ENCODE data around the gene GPC6.
"Not testable (repeated sequence)": the region's sequence is repeated elsewhere in the genome, so short reads cannot be mapped to it uniquely, and the experiment has no call there.

The GPC6 gene

DNA sequence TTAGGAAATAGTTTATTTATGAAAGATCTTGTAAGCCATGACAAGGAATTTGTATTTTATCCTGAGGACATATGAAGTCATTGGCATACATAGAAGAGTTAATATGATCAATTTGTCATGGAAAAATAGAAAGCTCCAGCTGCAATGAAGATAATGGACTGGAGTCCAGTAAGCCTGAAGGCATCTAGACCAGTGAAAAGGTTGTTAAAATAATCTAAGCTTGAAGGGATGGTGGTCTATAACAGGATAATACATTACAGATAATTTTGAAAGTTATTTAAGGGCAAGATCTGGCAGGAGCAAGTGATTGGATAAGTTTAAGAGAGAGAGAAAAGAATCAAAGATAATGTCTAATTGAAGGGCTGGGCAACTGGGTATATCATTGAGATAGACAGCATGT is 224.2 kb downstream of the GPC6 start:
- DNase-seq = no peak

DNA sequence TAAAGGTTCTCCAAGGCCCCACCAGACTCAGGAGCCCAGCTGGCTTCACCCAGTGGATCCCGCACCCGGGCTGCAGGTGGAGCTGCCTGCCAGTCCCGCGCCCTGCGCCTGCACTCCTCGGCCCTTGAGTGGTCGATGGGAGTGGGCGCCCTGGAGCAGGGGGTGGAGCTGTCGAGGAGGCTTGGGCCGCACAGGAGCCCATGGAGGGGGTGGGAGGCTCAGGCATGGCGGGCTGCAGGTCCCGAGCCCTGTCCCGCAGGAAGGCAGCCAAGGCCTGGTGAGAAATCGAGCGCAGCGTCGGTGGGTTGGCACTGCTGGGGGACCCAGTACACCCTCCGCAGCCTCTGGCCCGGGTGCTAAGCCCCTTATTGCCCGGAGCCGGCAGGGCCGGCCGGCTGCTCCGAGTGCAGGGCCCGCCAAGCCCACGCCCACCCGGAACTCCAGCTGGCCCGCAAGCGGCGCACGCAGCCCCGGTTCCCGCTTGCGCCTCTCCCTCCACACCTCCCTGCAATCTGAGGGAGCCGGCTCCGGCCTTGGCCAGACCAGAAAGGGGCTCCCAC is 228.1 kb downstream of the GPC6 start:
- not testable (repeated sequence) for DNase-seq

DNA sequence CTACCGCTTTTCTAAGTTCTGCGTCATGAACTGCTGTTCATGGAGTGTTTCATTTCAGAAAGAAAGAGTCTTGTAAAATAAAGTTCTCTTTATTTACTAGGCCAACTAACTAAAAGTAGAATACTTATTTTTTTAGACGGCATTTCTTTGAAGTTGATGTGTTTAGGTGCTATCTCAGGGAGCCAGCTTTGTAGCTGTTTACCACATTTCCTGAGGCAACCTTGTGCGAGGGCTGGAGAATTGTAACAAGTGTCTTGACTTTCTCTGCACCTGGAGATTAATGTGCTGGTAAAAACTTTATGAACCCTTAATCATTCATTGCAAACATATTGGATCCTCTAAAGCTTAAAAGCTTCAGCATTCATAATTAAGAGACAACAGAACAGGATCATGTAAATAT is 229.3 kb downstream of the GPC6 start:
- DNase-seq = no peak

DNA sequence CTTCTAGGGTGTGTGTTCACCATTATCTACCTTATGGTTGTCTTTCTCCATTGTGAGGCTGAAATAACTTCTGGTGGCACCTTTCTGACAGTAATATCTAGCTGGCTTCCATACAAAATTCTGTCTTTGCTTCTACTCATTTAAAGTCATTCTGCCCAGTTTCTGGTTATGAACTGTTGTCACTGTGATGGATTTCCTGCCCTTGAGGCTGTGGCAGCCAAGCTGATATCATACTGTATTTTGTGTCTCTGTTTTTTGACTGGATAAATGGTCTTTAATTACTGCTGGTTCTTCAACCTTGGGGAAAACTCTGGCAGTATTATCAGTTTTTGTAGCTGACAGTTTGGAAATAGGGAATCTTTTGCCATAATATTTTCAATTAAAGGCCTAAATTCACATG is 233.4 kb downstream of the GPC6 start:
- DNase-seq = no peak

DNA sequence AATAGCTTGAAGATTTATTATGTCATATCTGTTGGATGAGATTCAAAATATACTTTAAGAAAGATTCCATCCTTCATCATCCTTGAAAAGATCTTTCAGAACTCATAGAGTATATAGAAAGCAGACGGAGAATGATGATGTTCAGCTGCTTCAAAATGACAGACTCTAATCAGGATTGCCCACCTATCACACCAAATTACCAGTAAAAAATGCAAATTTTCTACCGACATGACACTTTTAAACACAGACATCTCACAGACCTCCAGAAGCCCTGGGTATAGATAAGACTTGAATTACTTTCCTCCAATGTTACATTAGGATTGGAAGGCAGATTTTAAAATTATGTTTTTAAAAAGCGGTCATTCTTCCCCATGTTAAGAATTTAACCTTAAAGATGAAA is 235.5 kb downstream of the GPC6 start:
- DNase-seq = no peak

DNA sequence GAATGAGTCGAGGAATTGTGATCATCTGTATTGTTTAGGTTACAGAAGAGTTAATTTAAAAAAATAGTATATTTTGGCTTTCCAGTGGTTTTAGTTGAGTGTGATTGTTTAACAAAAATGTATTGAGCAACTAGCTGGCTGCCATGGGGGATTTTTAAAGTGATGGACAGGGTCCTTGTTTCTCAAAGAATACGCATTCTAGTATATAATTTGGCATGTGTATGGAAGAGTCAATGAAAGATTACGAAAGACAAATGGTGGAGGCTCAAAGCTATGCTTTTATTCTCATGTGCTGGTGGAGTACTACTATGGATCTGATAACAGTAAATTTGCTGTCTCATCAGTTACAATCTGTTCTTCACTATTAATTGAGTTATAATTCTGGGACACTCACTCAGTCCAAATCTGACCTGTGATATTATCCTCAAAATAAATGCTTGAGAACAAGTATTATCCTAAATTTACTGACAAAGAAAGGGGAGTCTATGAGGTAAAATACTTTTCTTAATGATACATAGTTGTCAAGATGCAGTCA is 240.0 kb downstream of the GPC6 start:
- no peak for DNase-seq

DNA sequence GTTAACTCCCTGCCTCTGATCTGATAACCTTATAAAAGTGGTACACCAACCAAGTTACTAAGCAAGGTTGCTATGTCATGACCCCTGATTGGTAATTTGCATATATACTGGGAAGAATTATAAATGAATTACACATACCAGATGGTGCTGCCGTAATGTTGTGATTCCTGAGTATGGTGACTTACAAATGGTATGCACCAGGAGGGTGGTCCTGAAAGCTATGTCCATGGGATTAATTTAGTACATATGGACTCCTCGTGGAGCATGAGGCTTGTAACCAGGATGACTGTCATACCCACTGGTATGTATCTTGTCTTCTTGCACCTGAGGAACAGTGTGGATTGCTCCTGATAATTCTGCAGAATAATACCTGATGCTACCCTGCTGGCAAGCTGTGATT is 240.6 kb downstream of the GPC6 start:
- no peak for DNase-seq

DNA sequence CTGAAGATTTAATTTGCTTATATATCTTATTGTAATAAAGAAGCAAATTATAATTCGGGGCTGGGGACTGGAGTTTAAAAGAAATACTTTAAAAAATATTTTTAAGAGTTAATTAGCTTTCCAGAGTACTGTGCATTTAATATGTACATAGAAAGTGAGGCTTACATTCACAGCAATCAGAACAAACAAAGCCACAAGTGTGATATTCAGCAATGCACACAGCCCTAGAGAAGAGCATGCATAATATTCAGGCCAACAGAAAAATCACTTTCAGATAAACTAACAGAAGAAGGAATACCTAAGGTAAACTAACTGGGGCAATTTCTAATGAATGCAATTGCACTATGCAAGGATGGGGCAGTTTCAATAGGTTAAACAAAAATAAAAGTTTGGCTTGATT is 241.8 kb downstream of the GPC6 start:
- DNase-seq = no peak

DNA sequence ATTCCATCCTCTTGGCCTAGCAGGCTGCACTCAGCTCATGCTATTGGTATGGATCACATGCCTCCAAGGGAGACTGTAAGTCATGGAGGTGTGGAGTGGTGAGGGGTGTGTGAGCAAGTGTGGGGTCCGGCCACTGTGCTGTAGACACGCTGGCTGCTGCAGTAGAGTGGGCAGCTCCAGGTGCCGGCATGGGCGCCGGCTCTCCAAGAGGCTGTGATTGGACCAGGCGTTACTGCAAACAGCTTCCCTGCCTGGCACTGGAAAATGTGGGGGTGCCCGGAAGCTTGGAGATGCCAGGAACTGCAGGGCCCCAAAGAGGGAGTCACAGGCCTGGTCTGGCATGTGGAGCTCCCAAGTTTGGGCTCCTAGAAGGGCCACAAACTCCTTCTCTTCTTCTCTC is 245.7 kb downstream of the GPC6 start:
- no peak for DNase-seq

DNA sequence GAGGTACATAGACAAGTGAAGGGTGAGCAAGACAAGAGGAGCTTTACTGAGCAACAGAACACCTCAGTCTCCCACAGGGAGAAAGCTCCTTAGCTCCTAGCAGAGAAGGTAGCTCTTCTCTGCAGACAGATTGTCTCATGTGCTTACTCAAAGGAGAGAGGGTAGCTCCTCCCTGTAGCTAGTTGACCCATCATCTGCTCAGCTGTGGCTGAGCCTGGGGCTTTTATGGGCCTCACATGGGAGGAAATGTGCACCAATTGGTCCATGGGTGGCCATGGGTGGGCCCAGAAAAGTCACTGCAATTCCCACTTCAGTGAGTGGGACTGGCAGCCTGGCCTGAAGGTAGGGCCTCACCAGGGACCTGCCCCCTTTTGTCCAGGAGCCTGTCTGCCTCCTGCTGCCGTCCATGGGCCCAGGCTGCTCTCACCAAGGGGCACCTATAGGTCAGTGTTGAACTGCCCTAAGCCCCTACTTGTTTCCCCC is 246.2 kb downstream of the GPC6 start:
- DNase-seq = no peak

DNA sequence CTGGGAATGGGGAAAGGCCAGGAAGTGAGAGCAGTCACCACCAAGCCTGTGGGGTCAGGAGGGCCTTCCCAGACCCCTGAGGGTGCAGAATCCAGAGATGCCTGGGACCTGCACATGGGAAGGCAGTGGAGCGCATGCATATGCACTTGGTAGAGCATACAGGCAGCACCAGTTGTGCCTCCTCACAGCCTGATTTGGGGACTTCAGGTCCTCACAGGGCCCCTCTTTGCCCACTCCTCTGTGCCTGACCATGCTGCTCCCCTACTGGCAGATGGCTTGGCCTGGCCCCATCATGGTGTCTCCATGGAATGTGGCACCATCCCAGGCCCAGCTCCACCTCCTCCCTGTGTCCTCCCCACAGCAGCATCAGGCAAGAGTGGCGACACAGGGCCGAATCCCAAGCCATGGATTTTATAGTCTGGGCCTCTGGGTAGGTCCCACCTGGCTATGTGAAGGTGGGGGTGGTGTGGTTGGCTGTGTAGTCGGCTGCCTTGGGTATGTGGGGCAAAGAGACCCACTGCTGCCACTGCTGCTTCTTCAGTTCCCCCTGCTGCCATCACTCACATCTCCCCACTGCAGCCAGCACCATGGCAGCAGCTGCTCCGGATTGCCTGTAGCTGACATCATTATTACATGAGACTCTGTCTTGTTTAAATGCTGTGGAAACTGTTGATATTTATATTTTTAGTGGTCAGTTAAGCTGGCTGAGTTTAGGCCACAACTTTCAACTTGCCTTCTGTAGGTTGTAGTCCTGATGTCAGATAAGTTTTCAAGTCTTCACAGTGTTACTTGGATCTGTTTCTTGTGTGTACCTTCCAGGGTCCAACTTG is 247.0 kb downstream of the GPC6 start:
- no peak for DNase-seq

DNA sequence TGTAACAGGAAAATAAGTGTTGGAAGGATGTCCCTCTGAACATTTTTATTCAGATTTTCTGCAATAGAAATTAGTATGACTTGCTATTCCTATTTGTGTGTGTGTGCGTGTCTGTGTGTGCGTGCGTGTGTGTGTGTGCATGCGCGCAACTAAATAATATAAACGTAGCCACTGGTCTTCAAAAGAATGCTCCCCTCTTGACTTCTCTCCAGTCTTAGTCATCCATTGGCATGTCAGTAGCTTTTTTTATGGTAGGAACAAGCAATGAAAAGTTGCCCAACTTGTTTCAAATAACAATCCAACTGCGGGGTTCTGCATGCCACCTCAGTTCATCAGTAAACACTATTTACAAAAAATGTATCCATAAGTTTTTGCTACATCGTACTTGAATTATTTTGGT is 249.6 kb downstream of the GPC6 start:
- DNase-seq = no peak

DNA sequence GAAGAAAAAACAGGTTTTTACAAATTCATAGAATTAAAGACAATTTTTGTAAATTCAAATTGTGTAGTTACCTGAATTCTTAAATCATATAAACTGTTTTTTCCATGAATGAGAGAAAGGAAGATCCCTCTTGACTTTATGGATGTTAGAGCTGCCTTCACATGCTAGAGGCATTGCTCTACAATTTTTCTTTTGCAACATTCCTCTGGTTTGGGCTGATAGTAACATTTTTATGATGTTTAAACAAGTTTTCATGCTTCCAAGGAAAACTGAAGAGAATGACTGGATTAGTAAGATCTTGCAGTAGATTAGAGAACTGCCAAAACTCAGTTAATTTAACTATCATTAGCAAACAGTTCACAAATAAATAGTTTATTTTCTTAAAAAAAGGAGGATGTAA is 250.6 kb downstream of the GPC6 start:
- no peak for DNase-seq

DNA sequence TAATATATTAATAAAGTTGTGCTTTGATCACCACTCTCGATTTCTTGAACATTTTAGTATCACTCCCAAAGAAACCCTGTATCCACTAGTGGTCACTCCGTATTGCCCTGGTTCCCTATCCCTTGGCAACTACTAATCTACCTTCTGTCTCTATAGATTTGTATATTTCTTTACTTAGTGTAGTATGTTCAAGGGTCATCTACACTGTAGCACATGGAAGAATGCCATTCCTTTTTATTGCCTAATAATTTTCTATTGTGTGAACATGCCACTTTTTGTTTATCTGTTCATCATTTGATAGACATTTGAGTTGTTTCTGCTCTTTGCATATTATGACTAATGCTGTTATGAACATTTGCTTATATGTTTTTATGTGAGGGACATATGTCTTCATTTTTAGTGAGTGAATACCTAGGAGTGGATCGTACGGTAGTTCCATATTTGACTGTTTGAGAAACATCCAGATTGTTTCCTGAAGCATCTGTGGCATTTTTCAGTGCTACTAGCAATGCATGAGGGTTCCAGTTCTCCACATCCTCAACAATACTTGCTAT is 254.0 kb downstream of the GPC6 start:
- no peak for DNase-seq

DNA sequence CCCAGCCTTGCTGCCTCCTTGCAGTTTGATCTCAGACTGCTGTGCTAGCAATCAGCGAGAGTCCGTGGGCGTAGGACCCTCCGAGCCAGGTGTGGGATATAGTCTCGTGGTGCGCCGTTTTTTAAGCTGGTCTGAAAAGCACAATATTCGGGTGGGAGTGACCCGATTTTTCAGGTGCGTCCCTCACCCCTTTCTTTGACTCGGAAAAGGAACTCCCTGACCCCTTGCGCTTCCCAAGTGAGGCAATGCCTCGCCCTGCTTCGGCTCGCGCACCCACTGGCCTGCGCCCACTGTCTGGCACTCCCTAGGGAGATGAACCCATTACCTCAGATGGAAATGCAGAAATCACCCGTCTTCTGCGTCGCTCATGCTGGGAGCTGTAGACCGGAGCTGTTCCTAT is 269.5 kb downstream of the GPC6 start:
- not testable (repeated sequence) for DNase-seq

DNA sequence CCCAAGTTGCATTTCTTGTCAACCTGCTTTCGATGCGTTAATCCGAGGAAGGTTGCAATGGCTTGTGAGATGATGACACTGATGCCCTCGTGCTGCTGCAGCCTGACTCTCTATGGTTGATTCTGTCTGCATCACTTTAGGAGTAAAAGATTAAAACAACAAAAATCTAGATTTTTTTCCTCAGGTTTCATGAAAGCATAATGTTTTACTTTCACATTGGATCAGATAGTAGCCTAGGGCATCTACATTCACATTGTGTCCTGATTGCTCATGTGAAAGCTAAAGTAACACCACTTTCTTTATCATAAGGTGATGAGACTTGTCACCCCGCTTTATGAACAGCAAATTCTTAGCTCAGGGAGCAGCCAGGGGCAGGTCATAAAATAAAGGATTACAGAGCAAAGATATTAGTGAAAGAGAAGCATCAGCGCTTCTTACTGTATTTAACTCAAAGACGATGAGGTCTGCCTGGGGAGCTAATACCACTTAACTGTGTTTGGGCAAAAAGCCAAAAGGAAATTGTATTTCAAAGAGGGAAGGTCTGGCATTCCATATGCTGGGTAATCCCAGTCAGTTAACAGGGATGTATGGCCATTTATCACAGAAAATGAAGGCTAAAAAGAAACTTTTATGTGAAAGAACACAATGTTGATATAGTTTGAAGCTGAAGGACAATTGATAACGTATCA is 270.5 kb downstream of the GPC6 start:
- DNase-seq = peak; percentile 81

DNA sequence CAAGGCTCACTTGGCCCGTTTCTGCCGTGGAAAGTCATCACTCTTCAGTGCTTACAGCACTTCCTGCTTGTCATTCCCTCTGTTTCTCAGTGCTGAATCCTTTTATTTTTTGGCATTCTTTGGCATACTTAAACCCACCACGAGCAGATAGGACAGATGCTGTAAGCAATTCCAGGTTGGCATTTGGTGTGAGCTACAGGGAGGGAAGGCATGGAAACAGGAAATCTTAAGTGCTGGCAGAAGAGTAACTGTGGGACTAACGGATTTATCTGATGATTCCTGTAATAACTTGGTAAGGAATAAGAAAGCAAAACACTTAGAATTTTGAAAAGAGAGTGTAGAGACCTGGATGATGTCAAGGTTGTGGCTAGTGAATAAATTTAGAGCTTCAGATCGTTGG is 273.4 kb downstream of the GPC6 start:
- DNase-seq = no peak

DNA sequence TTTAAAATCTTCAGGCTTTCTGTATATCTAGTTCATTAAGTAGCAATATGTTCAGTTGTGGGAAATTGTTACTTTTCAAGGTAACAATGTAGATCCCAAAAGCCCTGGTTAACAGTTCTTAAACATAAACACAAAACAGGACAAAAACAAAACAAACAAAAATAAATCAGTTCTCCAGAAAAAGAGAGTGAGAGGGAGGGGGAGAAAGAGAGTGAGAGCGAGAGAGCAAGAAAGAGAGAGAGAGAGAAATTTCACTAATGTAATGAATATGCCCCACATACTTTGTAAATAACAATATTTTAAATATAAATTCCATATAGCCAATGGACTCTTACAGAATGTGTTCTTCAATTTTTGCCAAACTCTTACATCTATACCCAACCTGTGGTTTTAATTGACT is 275.5 kb downstream of the GPC6 start:
- no peak for DNase-seq

DNA sequence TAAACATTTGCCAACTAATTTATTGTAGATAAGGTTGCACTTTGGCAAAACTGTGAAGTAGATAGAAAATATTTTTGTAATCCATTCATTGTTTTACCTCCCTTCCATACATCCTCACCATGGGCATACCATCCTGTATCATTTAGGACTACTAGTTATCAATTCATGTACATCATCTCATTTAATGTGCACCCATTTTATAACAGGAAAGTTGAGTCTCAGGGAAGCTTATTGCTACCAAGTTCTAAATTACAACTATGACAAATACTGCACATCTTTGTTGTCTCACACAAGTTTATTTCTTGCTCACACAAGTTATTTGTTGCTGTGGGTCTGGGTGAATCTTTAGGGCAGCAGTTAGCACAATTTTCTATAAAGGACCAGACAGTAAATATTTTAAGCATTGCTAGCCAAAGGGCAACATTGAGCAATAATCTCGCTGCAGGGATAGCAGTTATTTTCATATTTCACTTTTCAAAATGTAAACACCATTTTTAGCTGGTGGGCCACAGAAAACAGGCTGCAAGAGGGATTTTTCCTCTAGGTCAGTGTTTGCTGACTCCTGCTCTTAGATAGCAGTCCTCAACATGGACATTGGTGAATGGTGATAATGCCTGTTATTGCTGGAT is 276.5 kb downstream of the GPC6 start:
- no peak for DNase-seq

DNA sequence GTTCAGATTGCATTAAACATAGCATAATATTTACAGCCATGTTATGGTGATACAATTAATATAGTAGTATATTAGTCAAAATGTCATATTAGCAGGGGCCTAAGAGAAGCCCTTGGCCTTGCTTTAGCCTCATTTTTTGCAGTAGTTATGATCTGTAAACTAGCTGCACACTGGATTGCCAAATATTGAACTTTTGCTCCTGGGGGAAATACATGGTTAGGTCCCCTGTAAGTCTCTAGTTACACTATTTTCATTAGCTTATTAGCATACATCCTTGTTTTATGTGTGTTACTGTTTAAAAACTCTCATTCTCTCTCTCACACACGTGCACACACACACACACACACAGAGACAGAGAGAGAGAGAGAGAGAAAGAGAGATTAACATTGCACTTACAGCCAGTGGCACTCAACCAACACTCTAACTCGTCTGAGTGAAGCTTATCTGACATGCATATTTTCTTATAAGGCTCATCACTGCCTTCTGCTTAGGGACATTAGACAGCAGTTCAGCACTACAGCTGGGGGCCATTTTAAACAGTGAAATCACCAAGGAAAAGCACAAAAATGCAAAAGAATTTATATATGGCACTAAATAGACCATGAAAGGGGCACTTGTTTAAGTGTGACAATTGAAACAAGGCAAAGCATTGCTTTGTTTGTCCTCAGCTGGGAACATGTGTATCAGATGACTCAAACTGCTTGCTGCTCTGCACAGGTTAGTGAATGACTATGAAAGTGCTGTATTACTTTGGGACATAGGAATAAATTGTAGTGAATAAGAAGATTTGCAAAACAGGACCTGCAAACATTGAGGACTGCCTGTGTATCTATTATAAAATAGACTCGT is 278.7 kb downstream of the GPC6 start:
- DNase-seq = peak; percentile 11

DNA sequence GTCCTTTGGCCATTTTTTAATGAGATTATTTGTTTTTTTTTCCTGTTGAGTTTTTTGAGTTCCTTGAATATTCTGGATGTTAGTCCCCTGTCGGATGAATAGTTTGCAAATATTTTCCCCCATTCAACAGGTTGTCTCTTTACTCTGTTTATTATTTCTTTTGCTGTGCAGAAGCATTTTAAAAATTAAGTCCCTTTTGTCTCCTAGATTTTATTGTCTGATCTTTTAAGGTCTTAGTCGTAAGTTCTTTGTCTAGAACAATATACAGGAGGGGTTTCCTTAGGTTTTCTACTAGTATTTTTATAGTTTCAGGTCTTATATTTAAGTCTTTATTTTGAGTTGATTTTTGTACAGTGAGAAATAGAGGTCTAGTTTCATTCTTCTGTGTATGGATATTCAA is 284.4 kb downstream of the GPC6 start:
- no peak for DNase-seq

DNA sequence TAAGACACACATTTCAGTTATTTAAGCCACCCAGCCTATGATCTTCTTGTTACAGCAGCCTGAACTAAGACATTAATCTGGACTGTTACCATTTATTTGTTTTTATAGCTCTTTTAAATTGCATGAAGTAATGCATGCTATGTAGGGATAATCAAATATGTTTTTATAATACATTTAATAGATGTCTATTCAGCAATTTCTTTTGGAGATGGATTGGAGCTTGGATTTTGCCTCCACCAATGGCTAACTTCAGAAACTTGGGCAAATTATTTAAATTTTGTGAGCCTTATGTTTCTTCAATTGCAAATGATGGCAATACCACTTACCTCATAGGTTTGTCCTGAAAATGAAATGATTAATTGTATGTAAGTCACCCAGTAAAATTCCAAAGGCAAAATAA is 288.7 kb downstream of the GPC6 start:
- no peak for DNase-seq
